HUDEP-2 (cell line): ENCODE data around the gene AK9.
A peak's percentile ranks its signal among the peaks of the same experiment; 100 is the strongest.
"Not testable (repeated sequence)": the region's sequence is repeated elsewhere in the genome, so short reads cannot be mapped to it uniquely, and the experiment has no call there.

Experiments
- DNase-seq, 76 experiments: peaks; one replicate each; lab custom pipeline; 2025; ENCODE audit not compliant: unreplicated experiment in 76 of 76; lab: John Stamatoyannopoulos, UW

Gene AK9

GRCh38 chr6:109701221-109701620 is 10.2 kb upstream of the AK9 start:
- no peak for DNase-seq

- DNase-seq, result no peak
These were observed 5.4 kb upstream of the AK9 start for GRCh38 chr6:109696355-109696754.

- DNase-seq, result peak in 5 of 76 experiments; percentile 8 to 20 (median 9)
These were observed 4.5 kb upstream of the AK9 start for GRCh38 chr6:109695468-109695867.

- DNase-seq, result no peak
These were observed 2.1 kb upstream of the AK9 start for GRCh38 chr6:109693111-109693510.

GRCh38 chr6:109690373-109690736 is 647 bp downstream of the AK9 start:
- peak in 42 of 76 experiments; percentile 12 to 67 (median 34) for DNase-seq

GRCh38 chr6:109687271-109687761 is 3.7 kb downstream of the AK9 start:
- peak in 25 of 76 experiments; percentile 3 to 66 (median 35) for DNase-seq

GRCh38 chr6:109686566-109687265 is 4.3 kb downstream of the AK9 start:
- DNase-seq, result no peak

GRCh38 chr6:109678661-109679505 is 12.1 kb downstream of the AK9 start:
- DNase-seq, result not testable (repeated sequence)

GRCh38 chr6:109678240-109678639 is 12.8 kb downstream of the AK9 start:
- DNase-seq, result no peak

- no peak for DNase-seq
These were observed 14.3 kb downstream of the AK9 start for GRCh38 chr6:109676724-109677123.

GRCh38 chr6:109672839-109673238 is 18.2 kb downstream of the AK9 start:
- no peak for DNase-seq

GRCh38 chr6:109672175-109672574 is 18.8 kb downstream of the AK9 start:
- DNase-seq, result no peak

- no peak for DNase-seq
These were observed 19.3 kb downstream of the AK9 start for GRCh38 chr6:109671733-109672132.

GRCh38 chr6:109669811-109670210 is 21.2 kb downstream of the AK9 start:
- no peak for DNase-seq

- no peak for DNase-seq
These were observed 28.8 kb downstream of the AK9 start for GRCh38 chr6:109662192-109662591.

- no peak for DNase-seq
These were observed 30.3 kb downstream of the AK9 start for GRCh38 chr6:109660526-109661320.

- no peak for DNase-seq
These were observed 35.2 kb downstream of the AK9 start for GRCh38 chr6:109655761-109656262.

GRCh38 chr6:109653264-109653663 is 37.7 kb downstream of the AK9 start:
- no peak for DNase-seq

GRCh38 chr6:109644131-109644530 is 46.9 kb downstream of the AK9 start:
- no peak for DNase-seq

GRCh38 chr6:109632405-109632804 is 58.6 kb downstream of the AK9 start:
- no peak for DNase-seq

GRCh38 chr6:109631403-109631802 is 59.6 kb downstream of the AK9 start:
- no peak for DNase-seq
